ENCODE measurements around the gene COPRS. TPM values are rescaled to one million over a fixed set of nuclear protein-coding genes. Genes with fewer than 3 reads are reported as not detected.

The COPRS gene
- 35.6 TPM for polyA plus RNA-seq (2012; ENCODE audit: missing spikeins)

GRCh38 chr17:31858642-31859486, at the start of gene COPRS:
COPRS (minus strand) TSS chr17:31859244; CDS start chr17:31859199, 45 bp downstream.
- peak; percentile 27; the same call in 1 of the 2 replicates for TF ChIP-seq POLR2A (IDR thresholded peaks at IDR 0.05; ENCODE audit: low read depth, low read length)
- TF ChIP-seq POLR2AphosphoS5 (IDR thresholded peaks at IDR 0.05; ENCODE audit: low read depth, low read length) = no peak
- TF ChIP-seq TAF1 (IDR thresholded peaks at IDR 0.05; ENCODE audit: borderline replicate concordance, low read depth, low read length) = no peak
- DNase-seq (ENCODE audit: insufficient read length) (peak; percentile 88), FAIRE-seq (peak; percentile 93)

- no peak for DNase-seq (ENCODE audit: insufficient read length)
- FAIRE-seq = no peak
- TF ChIP-seq POLR2A (IDR thresholded peaks at IDR 0.05; ENCODE audit: low read depth, low read length) (no peak), POLR2AphosphoS5 (IDR thresholded peaks at IDR 0.05; ENCODE audit: low read depth, low read length) (no peak), TAF1 (IDR thresholded peaks at IDR 0.05; ENCODE audit: borderline replicate concordance, low read depth, low read length) (no peak)
Measured at GRCh38 chr17:31908386-31908785, 49.3 kb upstream of the COPRS start.

DNA sequence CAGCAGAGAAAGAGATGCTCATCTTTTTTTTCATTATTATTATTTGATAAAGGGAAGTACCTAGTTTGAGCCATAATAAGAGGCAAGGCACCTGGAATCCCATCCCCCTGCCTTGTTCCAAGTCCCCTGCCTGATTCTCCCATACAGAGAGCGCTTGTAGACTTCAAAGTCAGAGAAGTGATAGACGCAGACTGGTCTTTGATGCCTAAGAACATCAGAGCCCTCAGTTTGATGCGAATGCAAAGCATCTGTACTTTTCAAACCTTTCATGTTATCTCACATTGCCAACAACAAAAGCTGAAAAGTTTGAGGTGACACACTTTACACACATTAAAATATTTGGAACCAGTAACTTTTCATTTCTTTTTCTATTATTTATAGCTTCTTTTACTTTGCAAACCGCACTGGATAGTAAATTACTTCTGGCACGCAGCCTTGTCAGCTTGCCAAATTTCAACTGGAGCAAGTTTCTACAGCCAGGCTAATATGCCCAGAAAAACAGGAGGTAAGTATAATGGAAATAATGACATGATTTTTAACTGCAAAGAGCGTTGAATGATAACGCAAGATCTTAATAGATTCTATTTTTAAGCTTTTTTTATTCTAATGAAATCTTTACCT, 48.4 kb upstream of the COPRS start:
- FAIRE-seq (no peak), DNase-seq (ENCODE audit: insufficient read length) (no peak)
- TF ChIP-seq TAF1 (IDR thresholded peaks at IDR 0.05; ENCODE audit: borderline replicate concordance, low read depth, low read length) (no peak), POLR2AphosphoS5 (IDR thresholded peaks at IDR 0.05; ENCODE audit: low read depth, low read length) (no peak), POLR2A (IDR thresholded peaks at IDR 0.05; ENCODE audit: low read depth, low read length) (no peak)

- DNase-seq (ENCODE audit: insufficient read length) = no peak
- FAIRE-seq = no peak
- TF ChIP-seq TAF1 (IDR thresholded peaks at IDR 0.05; ENCODE audit: borderline replicate concordance, low read depth, low read length) (no peak), POLR2A (IDR thresholded peaks at IDR 0.05; ENCODE audit: low read depth, low read length) (no peak), POLR2AphosphoS5 (IDR thresholded peaks at IDR 0.05; ENCODE audit: low read depth, low read length) (no peak)
Measured at GRCh38 chr17:31903401-31903800, 44.4 kb upstream of the COPRS start.

DNA sequence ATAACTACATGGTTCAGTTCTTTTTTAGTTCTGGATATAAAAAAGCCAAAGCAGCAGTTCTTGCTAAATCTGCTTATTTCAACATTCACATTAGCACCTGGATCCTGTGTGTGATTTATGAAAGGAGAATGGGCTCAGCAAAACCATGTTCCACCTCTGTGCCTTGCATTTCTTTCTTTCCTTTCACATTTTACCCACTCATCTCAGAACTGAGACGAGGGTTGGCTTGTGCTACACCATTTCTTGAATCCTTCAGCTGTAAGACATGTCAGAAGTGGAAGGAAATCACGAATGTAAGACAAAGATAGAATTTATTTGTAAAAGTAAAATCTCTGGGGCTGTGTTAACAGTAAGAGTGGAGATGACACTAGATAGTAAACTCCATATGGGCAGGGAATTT, 43.6 kb upstream of the COPRS start:
- FAIRE-seq (peak; percentile 82), DNase-seq (ENCODE audit: insufficient read length) (no peak)
- TF ChIP-seq POLR2A (IDR thresholded peaks at IDR 0.05; ENCODE audit: low read depth, low read length) (no peak), POLR2AphosphoS5 (IDR thresholded peaks at IDR 0.05; ENCODE audit: low read depth, low read length) (no peak)

GRCh38 chr17:31900877-31901276, 41.8 kb upstream of the COPRS start:
- TF ChIP-seq POLR2AphosphoS5 (IDR thresholded peaks at IDR 0.05; ENCODE audit: low read depth, low read length) (no peak), TAF1 (IDR thresholded peaks at IDR 0.05; ENCODE audit: borderline replicate concordance, low read depth, low read length) (no peak), POLR2A (IDR thresholded peaks at IDR 0.05; ENCODE audit: low read depth, low read length) (no peak)
- DNase-seq (ENCODE audit: insufficient read length) (no peak), FAIRE-seq (peak; percentile 30)

GRCh38 chr17:31888124-31888523, 29.1 kb upstream of the COPRS start:
- DNase-seq (ENCODE audit: insufficient read length) (no peak), FAIRE-seq (peak; percentile 53)
- TF ChIP-seq TAF1 (IDR thresholded peaks at IDR 0.05; ENCODE audit: borderline replicate concordance, low read depth, low read length) = no peak
- no peak for TF ChIP-seq POLR2AphosphoS5 (IDR thresholded peaks at IDR 0.05; ENCODE audit: low read depth, low read length)
- TF ChIP-seq POLR2A (IDR thresholded peaks at IDR 0.05; ENCODE audit: low read depth, low read length) = no peak

DNA sequence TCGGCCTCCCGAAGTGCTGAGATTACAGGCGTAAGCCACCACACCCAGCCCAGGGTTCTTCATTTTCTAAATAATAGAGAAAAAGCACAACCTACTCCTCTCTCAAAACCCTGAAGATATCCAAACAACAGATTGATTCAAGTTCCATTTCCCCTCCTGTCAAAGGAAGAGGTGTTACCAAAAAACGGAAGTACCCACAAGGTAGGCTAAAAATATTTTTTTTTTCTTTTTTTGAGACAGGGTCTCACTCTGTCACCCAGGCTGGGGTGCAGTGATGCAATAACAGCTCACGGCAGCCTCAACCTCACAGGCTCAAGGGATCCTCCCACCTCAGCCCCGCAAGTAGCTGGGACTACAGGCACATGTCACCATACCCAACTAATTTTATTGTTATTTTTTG, 23.5 kb upstream of the COPRS start:
- peak; percentile 50 for FAIRE-seq
- DNase-seq (ENCODE audit: insufficient read length) = no peak
- TF ChIP-seq POLR2A (IDR thresholded peaks at IDR 0.05; ENCODE audit: low read depth, low read length) (no peak), POLR2AphosphoS5 (IDR thresholded peaks at IDR 0.05; ENCODE audit: low read depth, low read length) (no peak), TAF1 (IDR thresholded peaks at IDR 0.05; ENCODE audit: borderline replicate concordance, low read depth, low read length) (no peak)

GRCh38 chr17:31880311-31880710, 21.3 kb upstream of the COPRS start:
- no peak for TF ChIP-seq POLR2A (IDR thresholded peaks at IDR 0.05; ENCODE audit: low read depth, low read length)
- TF ChIP-seq TAF1 (IDR thresholded peaks at IDR 0.05; ENCODE audit: borderline replicate concordance, low read depth, low read length) = no peak
- TF ChIP-seq POLR2AphosphoS5 (IDR thresholded peaks at IDR 0.05; ENCODE audit: low read depth, low read length) = no peak
- FAIRE-seq = no peak
- DNase-seq (ENCODE audit: insufficient read length) = no peak

DNA sequence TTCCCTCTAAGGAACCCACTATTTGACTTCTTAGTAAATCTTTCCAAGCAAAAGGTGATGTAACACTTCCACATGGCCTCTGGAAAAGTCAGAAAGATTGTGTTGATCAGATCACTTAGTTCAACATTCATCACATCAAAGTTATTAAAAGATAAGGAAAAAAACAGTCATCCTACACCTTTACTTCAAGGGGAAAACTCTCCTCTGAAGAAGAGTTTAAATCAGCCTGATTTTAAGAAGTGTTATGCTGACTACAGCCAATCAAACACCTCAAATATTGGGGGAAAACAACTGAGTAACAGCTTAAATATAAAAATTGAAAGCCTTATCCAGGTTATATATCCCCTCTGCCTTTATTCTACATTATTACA, 19.6 kb upstream of the COPRS start:
- FAIRE-seq = no peak
- no peak for TF ChIP-seq POLR2AphosphoS5 (IDR thresholded peaks at IDR 0.05; ENCODE audit: low read depth, low read length)
- no peak for DNase-seq (ENCODE audit: insufficient read length)

- DNase-seq (ENCODE audit: insufficient read length) (no peak), FAIRE-seq (no peak)
- TF ChIP-seq POLR2AphosphoS5 (IDR thresholded peaks at IDR 0.05; ENCODE audit: low read depth, low read length) = no peak
- TF ChIP-seq TAF1 (IDR thresholded peaks at IDR 0.05; ENCODE audit: borderline replicate concordance, low read depth, low read length) = no peak
- no peak for TF ChIP-seq POLR2A (IDR thresholded peaks at IDR 0.05; ENCODE audit: low read depth, low read length)
Measured at GRCh38 chr17:31877911-31878702, 19.1 kb upstream of the COPRS start.

Data from GM12892 (cell line).